D721Med (cell line): ENCODE results near the gene SH3BP4.

Experiments
- DNase-seq: peaks from one replicate; pipeline ENCODE4 v3.0.0; 2011; ENCODE audit warnings: low spot score; ENCODE audit not compliant: insufficient read length
- FAIRE-seq: peaks from 2 replicates; lab custom pipeline; 2011; peaks lifted over from hg19 to GRCh38; lab: Jason Lieb, UNC
- TF ChIP-seq, protein P1 (sequence below): IDR thresholded peaks from 2 replicates; pipeline ENCODE4 v1.5.1; 2012; ENCODE audit warnings: mild to moderate bottlenecking, control low read depth; ENCODE audit not compliant: insufficient read depth; ENCODE audit errors: missing control alignments

The SH3BP4 gene, protein sequence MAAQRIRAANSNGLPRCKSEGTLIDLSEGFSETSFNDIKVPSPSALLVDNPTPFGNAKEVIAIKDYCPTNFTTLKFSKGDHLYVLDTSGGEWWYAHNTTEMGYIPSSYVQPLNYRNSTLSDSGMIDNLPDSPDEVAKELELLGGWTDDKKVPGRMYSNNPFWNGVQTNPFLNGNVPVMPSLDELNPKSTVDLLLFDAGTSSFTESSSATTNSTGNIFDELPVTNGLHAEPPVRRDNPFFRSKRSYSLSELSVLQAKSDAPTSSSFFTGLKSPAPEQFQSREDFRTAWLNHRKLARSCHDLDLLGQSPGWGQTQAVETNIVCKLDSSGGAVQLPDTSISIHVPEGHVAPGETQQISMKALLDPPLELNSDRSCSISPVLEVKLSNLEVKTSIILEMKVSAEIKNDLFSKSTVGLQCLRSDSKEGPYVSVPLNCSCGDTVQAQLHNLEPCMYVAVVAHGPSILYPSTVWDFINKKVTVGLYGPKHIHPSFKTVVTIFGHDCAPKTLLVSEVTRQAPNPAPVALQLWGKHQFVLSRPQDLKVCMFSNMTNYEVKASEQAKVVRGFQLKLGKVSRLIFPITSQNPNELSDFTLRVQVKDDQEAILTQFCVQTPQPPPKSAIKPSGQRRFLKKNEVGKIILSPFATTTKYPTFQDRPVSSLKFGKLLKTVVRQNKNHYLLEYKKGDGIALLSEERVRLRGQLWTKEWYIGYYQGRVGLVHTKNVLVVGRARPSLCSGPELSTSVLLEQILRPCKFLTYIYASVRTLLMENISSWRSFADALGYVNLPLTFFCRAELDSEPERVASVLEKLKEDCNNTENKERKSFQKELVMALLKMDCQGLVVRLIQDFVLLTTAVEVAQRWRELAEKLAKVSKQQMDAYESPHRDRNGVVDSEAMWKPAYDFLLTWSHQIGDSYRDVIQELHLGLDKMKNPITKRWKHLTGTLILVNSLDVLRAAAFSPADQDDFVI

GRCh38 chr2:234951664-234952269 lies at the start of gene SH3BP4:
Gene SH3BP4 (plus strand): TSS chr2:234952017. CDS start chr2:235035003, 82,986 bp downstream.
- FAIRE-seq: no peak
- DNase-seq: peak; percentile 71
- TF ChIP-seq, protein P1, sequence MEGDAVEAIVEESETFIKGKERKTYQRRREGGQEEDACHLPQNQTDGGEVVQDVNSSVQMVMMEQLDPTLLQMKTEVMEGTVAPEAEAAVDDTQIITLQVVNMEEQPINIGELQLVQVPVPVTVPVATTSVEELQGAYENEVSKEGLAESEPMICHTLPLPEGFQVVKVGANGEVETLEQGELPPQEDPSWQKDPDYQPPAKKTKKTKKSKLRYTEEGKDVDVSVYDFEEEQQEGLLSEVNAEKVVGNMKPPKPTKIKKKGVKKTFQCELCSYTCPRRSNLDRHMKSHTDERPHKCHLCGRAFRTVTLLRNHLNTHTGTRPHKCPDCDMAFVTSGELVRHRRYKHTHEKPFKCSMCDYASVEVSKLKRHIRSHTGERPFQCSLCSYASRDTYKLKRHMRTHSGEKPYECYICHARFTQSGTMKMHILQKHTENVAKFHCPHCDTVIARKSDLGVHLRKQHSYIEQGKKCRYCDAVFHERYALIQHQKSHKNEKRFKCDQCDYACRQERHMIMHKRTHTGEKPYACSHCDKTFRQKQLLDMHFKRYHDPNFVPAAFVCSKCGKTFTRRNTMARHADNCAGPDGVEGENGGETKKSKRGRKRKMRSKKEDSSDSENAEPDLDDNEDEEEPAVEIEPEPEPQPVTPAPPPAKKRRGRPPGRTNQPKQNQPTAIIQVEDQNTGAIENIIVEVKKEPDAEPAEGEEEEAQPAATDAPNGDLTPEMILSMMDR: no peak

GRCh38 chr2:234904785-234905184 lies 47.0 kb upstream of the SH3BP4 start:
- DNase-seq: no peak
- FAIRE-seq: no peak
- TF ChIP-seq, protein P1: no peak

GRCh38 chr2:234905547-234906265 lies 46.1 kb upstream of the SH3BP4 start:
- DNase-seq (no peak), FAIRE-seq (no peak)

GRCh38 chr2:234910186-234910679 lies 41.6 kb upstream of the SH3BP4 start:
- DNase-seq: no peak
- TF ChIP-seq, protein P1: no peak
- no peak for FAIRE-seq

More at GRCh38 chr2:234905547-234906265, 46.1 kb upstream of the SH3BP4 start:
- TF ChIP-seq, protein P1: no peak

DNA sequence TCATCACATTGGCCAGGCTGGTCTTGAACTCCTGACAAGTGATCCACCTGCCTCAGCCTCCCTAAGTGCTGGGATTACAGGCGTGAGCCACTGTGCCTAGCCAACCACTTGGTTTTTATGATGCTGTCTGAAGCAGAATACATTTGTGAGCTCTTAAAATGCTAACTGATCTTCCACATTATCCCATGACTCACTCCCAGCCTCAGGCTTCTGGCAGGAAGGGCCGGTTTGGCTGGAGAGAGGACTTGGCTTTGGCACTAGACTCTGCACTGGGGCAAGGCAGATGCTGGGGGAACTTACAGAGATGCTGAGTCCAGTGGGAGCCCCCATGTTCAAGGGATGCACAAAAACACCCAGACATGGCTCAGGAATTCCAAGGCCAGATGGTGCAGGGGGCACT lies 40.5 kb upstream of the SH3BP4 start:
- DNase-seq (no peak), FAIRE-seq (no peak)
- TF ChIP-seq, protein P1: no peak

GRCh38 chr2:234912437-234912836 lies 39.4 kb upstream of the SH3BP4 start:
- TF ChIP-seq, protein P1: no peak
- DNase-seq: no peak
- no peak for FAIRE-seq
